BJ (cell line): ENCODE data around the gene OXCT1. TPM values are rescaled to one million over a fixed set of nuclear protein-coding genes. Genes with fewer than 3 reads are reported as not detected.

Source experiments
- CTCF ChIA-PET: fragments of 350-600 bp; formaldehyde crosslinking; extraction: SDS; loops from one replicate; lab custom pipeline; 2021; ENCODE audit warnings: antibody characterized with exemption, inconsistent platforms; lab: Yijun Ruan, JAX
- POLR2A ChIA-PET: fragments of 300-600 bp; sonication (Branson Sonifier 250); formaldehyde crosslinking; extraction: SDS; loops from one replicate; lab custom pipeline; 2021; ENCODE audit warnings: antibody characterized with exemption; lab: Charles Lee
- DNase-seq: peaks from one replicate; pipeline ENCODE4 v3.0.0-alpha.2; 2011; ENCODE audit warnings: low read depth
- H3K27me3 ChIP-seq: 2 replicates; pipeline ENCODE4 v1.6.0; 2011; ENCODE audit warnings: low read length; ENCODE audit not compliant: control insufficient read depth, insufficient read depth
- H3K36me3 ChIP-seq: 2 replicates; pipeline ENCODE4 v1.5.1; 2011; ENCODE audit warnings: low read length; ENCODE audit not compliant: control insufficient read depth, insufficient read depth
- H3K4me3 ChIP-seq: 2 replicates; pipeline ENCODE4 v1.5.1; 2011; ENCODE audit warnings: low read depth, mild to moderate bottlenecking, control low read depth, low read length
- CTCF ChIP-seq: IDR thresholded peaks from 2 replicates; pipeline ENCODE4 v1.5.1; 2011; ENCODE audit warnings: low read depth, mild to moderate bottlenecking, control low read depth, inconsistent platforms, low read length, moderate library complexity; ENCODE audit not compliant: insufficient read depth
- polyA plus RNA-seq: library from polyadenylated mRNA; depleted of rRNA; stranded (reverse); fragments of >200 nt; gene quantifications from 2 replicates; pipeline ENCODE4 v1.2.3, GENCODE V29; 2011

OXCT1 gene
- polyA plus RNA-seq, 1 experiment, result 12.0 TPM

- ChIA-PET CTCF (no interaction called here), POLR2A (no interaction called here)
- TF ChIP-seq CTCF, result no peak
- H3K4me3 ChIP-seq, result no peak overlapping the region
- peaks cover 3% of the 10 kb centered on the region; the same call in 1 of the 2 replicates for H3K36me3 ChIP-seq
- no peak for DNase-seq
- no peaks in the 10 kb centered on the region for H3K27me3 ChIP-seq
Observed at GRCh38 chr5:41832430-41832829, 37.8 kb downstream of the OXCT1 start.

GRCh38 chr5:41831155-41831554 lies 39.1 kb downstream of the OXCT1 start:
- no peak for DNase-seq
- no peak for TF ChIP-seq CTCF
- no peak overlapping the region for H3K4me3 ChIP-seq
- peaks cover 3% of the 10 kb centered on the region; the same call in 1 of the 2 replicates for H3K36me3 ChIP-seq
- ChIA-PET POLR2A (no interaction called here), CTCF (interaction anchor here (1.2 kb wide), 1 partner anchor 12 kb away, joined by 3 read pairs; no protein-coding TSS in a partner anchor)
- no peaks in the 10 kb centered on the region for H3K27me3 ChIP-seq

- Histone ChIP-seq H3K4me3 (no peak overlapping the region), H3K27me3 (no peaks in the 10 kb centered on the region), H3K36me3 (peaks cover 3% of the 10 kb centered on the region; the same call in 1 of the 2 replicates)
- DNase-seq, result no peak
- ChIA-PET CTCF (interaction anchor here (0.6 kb wide), 1 partner anchor 503 kb away, joined by 3 read pairs; no protein-coding TSS in a partner anchor), POLR2A (no interaction called here)
- TF ChIP-seq CTCF, result no peak
Observed at GRCh38 chr5:41827792-41828191, 42.4 kb downstream of the OXCT1 start.

GRCh38 chr5:41822036-41822435 lies 48.2 kb downstream of the OXCT1 start:
- ChIA-PET POLR2A (no interaction called here), CTCF (no interaction called here)
- H3K27me3 ChIP-seq, result no peaks in the 10 kb centered on the region
- DNase-seq, result no peak
- H3K4me3 ChIP-seq, result no peak overlapping the region
- TF ChIP-seq CTCF, result no peak
- H3K36me3 ChIP-seq, result no peaks in the 10 kb centered on the region

GRCh38 chr5:41821051-41821450 lies 49.2 kb downstream of the OXCT1 start:
- Histone ChIP-seq H3K4me3 (no peak overlapping the region), H3K27me3 (no peaks in the 10 kb centered on the region), H3K36me3 (no peaks in the 10 kb centered on the region)
- POLR2A ChIA-PET, result no interaction called here
- no peak for DNase-seq
- CTCF ChIA-PET, result no interaction called here
- no peak for TF ChIP-seq CTCF
